ENCODE data around the gene S1PR5. TPM values are rescaled to one million over a fixed set of nuclear protein-coding genes. Genes with fewer than 3 reads are reported as not detected.

Gene S1PR5

DNA sequence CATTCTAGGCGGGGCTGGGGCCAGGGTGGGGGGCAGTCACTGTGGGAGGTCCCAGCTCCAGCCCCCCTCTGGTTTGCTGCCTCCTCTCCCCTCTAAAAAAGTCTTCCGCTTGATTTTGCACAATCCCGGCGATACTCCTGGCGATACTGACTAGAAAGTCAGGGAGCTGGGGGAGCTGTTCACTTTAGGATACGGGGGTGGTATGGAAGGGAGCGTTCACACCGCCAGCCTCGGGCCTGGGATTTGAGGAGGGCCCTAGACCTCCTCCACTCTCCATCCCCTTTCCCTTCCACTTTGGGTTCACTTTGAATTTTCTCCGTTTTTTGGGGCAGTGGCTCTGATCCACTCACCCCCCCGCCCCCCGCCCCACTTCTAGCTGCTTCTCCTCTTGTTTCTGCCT is 49.1 kb downstream of the S1PR5 start:
- H2AFZ ChIP-seq (ENCODE audit: low read length): no peak overlapping the region
- no peak overlapping the region for H2BK5ac ChIP-seq (ENCODE audit: low read length)
- DNase-seq (ENCODE audit: low spot score): no peak
- no peak overlapping the region for H3K14ac ChIP-seq (ENCODE audit: low read length)
- no peak overlapping the region for H3K9ac ChIP-seq (ENCODE audit: low read depth, low read length, poor library complexity)
- WGBS, 2 donors (ENCODE audit: extremely low coverage in 2 of 2, insufficient read length in 2 of 2, insufficient replicate concordance in 1 of 2): no CpG with 5 or more reads among the region's 12 CpGs
- H2BK15ac ChIP-seq (ENCODE audit: low read length): no peak overlapping the region
- H4K8ac ChIP-seq (ENCODE audit: low read depth, low read length): no peak overlapping the region
- H4K91ac ChIP-seq (ENCODE audit: low read depth, low read length, poor library complexity): no peak overlapping the region
- no peak overlapping the region for H3K4me2 ChIP-seq (ENCODE audit: insufficient read depth, low read length, poor library complexity, severe bottlenecking)
- no peak overlapping the region for H2BK12ac ChIP-seq (ENCODE audit: low read length)
- peak overlapping the region; percentile 67 for H3K18ac ChIP-seq (ENCODE audit: low read length)
- no peaks in the 10 kb centered on the region for H3K27me3 ChIP-seq (ENCODE audit: control insufficient read depth in 3 of 3, insufficient read depth in 3 of 3, low read depth in 1 of 3, low read length in 3 of 3)
- H3K9me3 ChIP-seq (replicated peaks in 1 of 2; ENCODE audit: control insufficient read depth in 2 of 2, insufficient read depth in 1 of 2, low read depth in 1 of 2, low read length in 2 of 2): no peaks in the 10 kb centered on the region
- no peak overlapping the region for H3K23ac ChIP-seq (ENCODE audit: low read depth, low read length, poor library complexity)
- H3K36me3 ChIP-seq (replicated peaks in 1 of 2; ENCODE audit: control insufficient read depth in 2 of 2, insufficient read depth in 2 of 2, low read length in 2 of 2): peaks cover 2 to 4% of the 10 kb centered on the region in 2 donors
- no peak overlapping the region for H3K27ac ChIP-seq (replicated peaks; ENCODE audit: low read length)
- no peak overlapping the region for H3K4me3 ChIP-seq (ENCODE audit: low read length in 2 of 2)
- H3K4ac ChIP-seq (ENCODE audit: low read length): no peak overlapping the region
- H3K4me1 ChIP-seq (ENCODE audit: control insufficient read depth in 2 of 2, insufficient read depth in 1 of 2, low read depth in 1 of 2, low read length in 2 of 2): peaks cover 0 to 11% of the 10 kb centered on the region in 2 donors
- H2BK120ac ChIP-seq (ENCODE audit: low read depth, low read length): no peak overlapping the region
- H3K79me1 ChIP-seq (ENCODE audit: low read depth, low read length): no peaks in the 10 kb centered on the region
- H2AK5ac ChIP-seq (ENCODE audit: low read depth, low read length): no peak overlapping the region

DNA sequence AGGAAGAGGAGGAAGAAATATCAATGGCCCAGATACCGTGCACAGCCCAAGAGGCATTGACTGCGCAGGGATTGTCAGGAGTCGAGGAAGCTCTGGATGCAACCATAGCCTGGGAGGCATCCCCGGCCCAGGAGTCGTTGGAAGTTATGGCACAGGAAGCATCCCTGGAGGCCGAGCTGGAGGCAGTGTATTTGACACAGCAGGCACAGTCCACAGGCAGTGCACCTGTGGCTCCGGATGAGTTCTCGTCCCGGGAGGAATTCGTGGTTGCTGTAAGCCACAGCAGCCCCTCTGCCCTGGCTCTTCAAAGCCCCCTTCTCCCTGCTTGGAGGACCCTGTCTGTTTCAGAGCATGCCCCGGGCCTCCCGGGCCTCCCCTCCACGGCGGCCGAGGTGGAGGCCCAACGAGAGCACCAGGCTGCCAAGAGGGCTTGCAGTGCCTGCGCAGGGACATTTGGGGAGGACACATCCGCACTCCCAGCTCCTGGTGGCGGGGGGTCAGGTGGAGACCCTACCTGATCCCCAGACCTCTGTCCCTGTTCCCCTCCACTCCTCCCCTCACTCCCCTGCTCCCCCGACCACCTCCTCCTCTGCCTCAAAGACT is 50.0 kb downstream of the S1PR5 start:
- no CpG with 5 or more reads among the region's 20 CpGs for WGBS, 2 donors (ENCODE audit: extremely low coverage in 2 of 2, insufficient read length in 2 of 2, insufficient replicate concordance in 1 of 2)
- H3K36me3 ChIP-seq (replicated peaks in 1 of 2; ENCODE audit: control insufficient read depth in 2 of 2, insufficient read depth in 2 of 2, low read length in 2 of 2): peaks cover 2 to 4% of the 10 kb centered on the region in 2 donors
- no peaks in the 10 kb centered on the region for H3K79me1 ChIP-seq (ENCODE audit: low read depth, low read length)
- H3K4ac ChIP-seq (ENCODE audit: low read length): no peak overlapping the region
- no peak overlapping the region for H2BK120ac ChIP-seq (ENCODE audit: low read depth, low read length)
- H3K23ac ChIP-seq (ENCODE audit: low read depth, low read length, poor library complexity): no peak overlapping the region
- H4K91ac ChIP-seq (ENCODE audit: low read depth, low read length, poor library complexity): no peak overlapping the region
- H3K14ac ChIP-seq (ENCODE audit: low read length): peak overlapping the region; percentile 17
- peak overlapping the region; percentile 21 for H2BK15ac ChIP-seq (ENCODE audit: low read length)
- H2AK5ac ChIP-seq (ENCODE audit: low read depth, low read length): peak overlapping the region; percentile 68
- peak overlapping the region; percentile 22 for H2BK12ac ChIP-seq (ENCODE audit: low read length)
- no peak overlapping the region for H3K4me3 ChIP-seq (ENCODE audit: low read length in 2 of 2)
- peaks cover 0 to 11% of the 10 kb centered on the region in 2 donors for H3K4me1 ChIP-seq (ENCODE audit: control insufficient read depth in 2 of 2, insufficient read depth in 1 of 2, low read depth in 1 of 2, low read length in 2 of 2)
- H3K27me3 ChIP-seq (ENCODE audit: control insufficient read depth in 3 of 3, insufficient read depth in 3 of 3, low read depth in 1 of 3, low read length in 3 of 3): no peaks in the 10 kb centered on the region
- no peak overlapping the region for H3K27ac ChIP-seq (replicated peaks; ENCODE audit: low read length)
- H3K9ac ChIP-seq (ENCODE audit: low read depth, low read length, poor library complexity): no peak overlapping the region
- no peaks in the 10 kb centered on the region for H3K9me3 ChIP-seq (replicated peaks in 1 of 2; ENCODE audit: control insufficient read depth in 2 of 2, insufficient read depth in 1 of 2, low read depth in 1 of 2, low read length in 2 of 2)
- no peak overlapping the region for H2AFZ ChIP-seq (ENCODE audit: low read length)
- no peak overlapping the region for H4K8ac ChIP-seq (ENCODE audit: low read depth, low read length)
- no peak overlapping the region for H3K4me2 ChIP-seq (ENCODE audit: insufficient read depth, low read length, poor library complexity, severe bottlenecking)
- peak overlapping the region; percentile 52 for H3K18ac ChIP-seq (ENCODE audit: low read length)
- H2BK5ac ChIP-seq (ENCODE audit: low read length): peak overlapping the region; percentile 54
- no peak for DNase-seq (ENCODE audit: low spot score)

- Histone ChIP-seq H3K14ac (ENCODE audit: low read length) (no peak overlapping the region), H3K9me3 (replicated peaks in 1 of 2; ENCODE audit: control insufficient read depth in 2 of 2, insufficient read depth in 1 of 2, low read depth in 1 of 2, low read length in 2 of 2) (no peaks in the 10 kb centered on the region), H3K4ac (ENCODE audit: low read length) (no peak overlapping the region), H2AFZ (ENCODE audit: low read length) (no peak overlapping the region), H3K4me3 (ENCODE audit: low read length in 2 of 2) (no peak overlapping the region), H3K36me3 (replicated peaks in 1 of 2; ENCODE audit: control insufficient read depth in 2 of 2, insufficient read depth in 2 of 2, low read length in 2 of 2) (peaks cover 2 to 4% of the 10 kb centered on the region in 2 donors), H3K23ac (ENCODE audit: low read depth, low read length, poor library complexity) (no peak overlapping the region), H4K8ac (ENCODE audit: low read depth, low read length) (no peak overlapping the region), H3K18ac (ENCODE audit: low read length) (no peak overlapping the region), H3K27ac (replicated peaks; ENCODE audit: low read length) (no peak overlapping the region), H2BK5ac (ENCODE audit: low read length) (no peak overlapping the region), H2BK120ac (ENCODE audit: low read depth, low read length) (no peak overlapping the region), H2AK5ac (ENCODE audit: low read depth, low read length) (no peak overlapping the region), H3K27me3 (ENCODE audit: control insufficient read depth in 3 of 3, insufficient read depth in 3 of 3, low read depth in 1 of 3, low read length in 3 of 3) (no peaks in the 10 kb centered on the region), H2BK12ac (ENCODE audit: low read length) (no peak overlapping the region), H3K9ac (ENCODE audit: low read depth, low read length, poor library complexity) (no peak overlapping the region), H4K91ac (ENCODE audit: low read depth, low read length, poor library complexity) (no peak overlapping the region), H3K4me2 (ENCODE audit: insufficient read depth, low read length, poor library complexity, severe bottlenecking) (no peak overlapping the region), H2BK15ac (ENCODE audit: low read length) (no peak overlapping the region), H3K4me1 (ENCODE audit: control insufficient read depth in 2 of 2, insufficient read depth in 1 of 2, low read depth in 1 of 2, low read length in 2 of 2) (peaks cover 4 to 17% of the 10 kb centered on the region in 2 donors), H3K79me1 (ENCODE audit: low read depth, low read length) (peaks cover 1% of the 10 kb centered on the region)
- DNase-seq (ENCODE audit: low spot score): no peak
- no CpG with 5 or more reads among the region's 5 CpGs for WGBS, 2 donors (ENCODE audit: extremely low coverage in 2 of 2, insufficient read length in 2 of 2, insufficient replicate concordance in 1 of 2)
Observed at GRCh38 chr19:10464456-10464855, 52.8 kb downstream of the S1PR5 start.

Small RNA genes within 50 kb of the gene (small RNA-seq; reads per million reads assigned to genes)
- gene MIR1238 (ENCODE audit: insufficient read depth) (not detected), gene RNU7-140P (ENCODE audit: insufficient read depth) (not detected)
